NT2/D1 (cell line): ENCODE results near the gene SLC35A5.

Experiments
- SUZ12 ChIP-seq: IDR thresholded peaks from 2 replicates; pipeline ENCODE4 v1.6.1; 2011; ENCODE audit not compliant: insufficient read length, insufficient read depth; ENCODE audit errors: extremely low read depth
- YY1 ChIP-seq: IDR thresholded peaks from 2 replicates; pipeline ENCODE4 v1.6.1; 2011; ENCODE audit not compliant: insufficient read length, insufficient read depth

DNA sequence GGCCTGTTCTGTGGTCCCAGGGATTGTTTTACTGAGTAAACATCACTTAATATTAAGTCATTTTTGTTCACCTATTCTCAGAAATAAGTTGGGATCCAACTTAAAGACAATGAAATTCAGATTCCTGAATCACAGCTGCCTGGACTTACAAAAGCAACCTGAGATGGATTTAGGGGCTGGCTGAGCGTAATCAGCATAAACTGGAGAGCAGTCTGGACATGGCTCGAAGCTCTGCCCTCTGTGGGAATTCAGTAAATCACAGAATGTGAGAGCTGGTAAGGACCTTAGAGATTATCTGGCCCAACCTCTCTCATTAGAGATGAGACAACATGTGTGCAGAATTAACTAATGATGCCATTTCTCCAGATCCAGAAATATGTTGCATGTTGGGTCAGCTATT is 55.4 kb downstream of the SLC35A5 start:
- TF ChIP-seq SUZ12 (no peak), YY1 (no peak)
